Activated naive CD8-positive, alpha-beta T cell treated with anti-CD3 and anti-CD28 coated beads, Interleukin-2, amount 10 ng/mL, durations not matched to agents 7 days and 5 days (primary cell): ENCODE measurements around the gene MASP2. TPM values are rescaled to one million over a fixed set of nuclear protein-coding genes. Genes with fewer than 3 reads are reported as not detected.
A peak's percentile ranks its signal among the peaks of the same experiment; 100 is the strongest.
"Not testable (repeated sequence)": the region's sequence is repeated elsewhere in the genome, so short reads cannot be mapped to it uniquely, and the experiment has no call there.

Source experiments
- ATAC-seq: fragments of 150-1000 bp; cut with Tn5 transposase; one replicate; pipeline ENCODE4 v1.10.0; 2021; ENCODE audit warnings: low read depth, moderate library complexity
- POLR2A ChIA-PET: fragments of 350-600 bp; sonication (Branson Sonifier 250); formaldehyde crosslinking; loops from one replicate; lab custom pipeline; 2021; ENCODE audit warnings: antibody characterized with exemption; lab: Charles Lee
- DNase-seq: peaks from one replicate; pipeline ENCODE4 v3.0.0; 2021
- H3K27ac Mint-ChIP-seq: one replicate; pipeline ENCODE4 v1.8.0; 2022; ENCODE audit warnings: mild to moderate bottlenecking, mixed read lengths
- H3K27me3 Mint-ChIP-seq: one replicate; pipeline ENCODE4 v1.8.0; 2022; ENCODE audit warnings: mild to moderate bottlenecking, moderate library complexity, mixed read lengths
- H3K36me3 Mint-ChIP-seq: one replicate; pipeline ENCODE4 v1.8.0; 2021; ENCODE audit warnings: mild to moderate bottlenecking, mixed read lengths
- H3K4me1 Mint-ChIP-seq: one replicate; pipeline ENCODE4 v1.8.0; 2021; ENCODE audit warnings: mixed read lengths
- H3K4me3 Mint-ChIP-seq: one replicate; pipeline ENCODE4 v1.8.0; 2022; ENCODE audit warnings: mild to moderate bottlenecking, moderate library complexity, mixed read lengths
- H3K9me3 Mint-ChIP-seq: one replicate; pipeline ENCODE4 v1.8.0; 2021; ENCODE audit warnings: mixed read lengths
- total RNA-seq, 2 experiments: library from RNA; stranded (reverse); gene quantifications; one replicate each; pipeline ENCODE4 v1.2.3, GENCODE V29; 2021

The MASP2 gene
- total RNA-seq, 2 experiments from 2014 or later, result not detected

- no peak for DNase-seq
- H3K9me3 Mint-ChIP-seq, result no peaks in the 10 kb centered on the region
- no peak overlapping the region for H3K27ac Mint-ChIP-seq
- H3K27me3 Mint-ChIP-seq, result no peaks in the 10 kb centered on the region
- no peak for ATAC-seq
- POLR2A ChIA-PET, result interaction anchor here (0.6 kb wide), 1 partner anchor 73 kb away, joined by 3 read pairs; no protein-coding TSS in a partner anchor
- no peak overlapping the region for H3K4me3 Mint-ChIP-seq
- peaks cover 36% of the 10 kb centered on the region for H3K36me3 Mint-ChIP-seq
- H3K4me1 Mint-ChIP-seq, result peaks cover 5% of the 10 kb centered on the region
Measured at GRCh38 chr1:11024154-11024873, 22.7 kb downstream of the MASP2 start.

GRCh38 chr1:11023201-11023600 lies 23.8 kb downstream of the MASP2 start:
- POLR2A ChIA-PET, result no interaction called here
- H3K27ac Mint-ChIP-seq, result no peak overlapping the region
- H3K9me3 Mint-ChIP-seq, result no peaks in the 10 kb centered on the region
- DNase-seq, result no peak
- H3K27me3 Mint-ChIP-seq, result no peaks in the 10 kb centered on the region
- ATAC-seq, result no peak
- H3K4me3 Mint-ChIP-seq, result no peak overlapping the region
- H3K4me1 Mint-ChIP-seq, result peaks cover 9% of the 10 kb centered on the region
- H3K36me3 Mint-ChIP-seq, result peaks cover 42% of the 10 kb centered on the region

- no peak overlapping the region for H3K4me3 Mint-ChIP-seq
- peaks cover 38% of the 10 kb centered on the region for H3K36me3 Mint-ChIP-seq
- no peak overlapping the region for H3K27ac Mint-ChIP-seq
- H3K27me3 Mint-ChIP-seq, result no peaks in the 10 kb centered on the region
- H3K9me3 Mint-ChIP-seq, result no peaks in the 10 kb centered on the region
- POLR2A ChIA-PET, result no interaction called here
- DNase-seq, result no peak
- H3K4me1 Mint-ChIP-seq, result peaks cover 13% of the 10 kb centered on the region
- no peak for ATAC-seq
Measured at GRCh38 chr1:11019971-11020370, 27.1 kb downstream of the MASP2 start.

- H3K4me3 Mint-ChIP-seq, H3K9me3 Mint-ChIP-seq, DNase-seq, H3K27ac Mint-ChIP-seq, ATAC-seq, POLR2A ChIA-PET, H3K27me3 Mint-ChIP-seq: not testable (repeated sequence)
- H3K36me3 Mint-ChIP-seq, result peaks cover 40% of the 10 kb centered on the region
- H3K4me1 Mint-ChIP-seq, result peaks cover 16% of the 10 kb centered on the region
Measured at GRCh38 chr1:11019358-11019757, 27.7 kb downstream of the MASP2 start.

- ATAC-seq (peak; percentile 1), DNase-seq (no peak)
- Mint-ChIP-seq H3K9me3 (no peaks in the 10 kb centered on the region), H3K4me1 (peaks cover 17% of the 10 kb centered on the region), H3K4me3 (peak overlapping the region; percentile 91), H3K27me3 (no peaks in the 10 kb centered on the region), H3K27ac (peak overlapping the region; percentile 84), H3K36me3 (peaks cover 22% of the 10 kb centered on the region)
- POLR2A ChIA-PET, result interaction anchor here (0.7 to 1.9 kb wide), 8 partner anchors 8 to 895 kb away, joined by 3 to 6 read pairs (median 3); no protein-coding TSS in a partner anchor
Measured at GRCh38 chr1:11013160-11013531, 33.9 kb downstream of the MASP2 start.

- peak; percentile 93 for DNase-seq
- peak within 1 kb of the TSS; percentile 91 for H3K4me3 Mint-ChIP-seq
Measured at GRCh38 chr1:11012260-11013159, 34.5 kb downstream of the MASP2 start, which contains the start of gene TARDBP. TARDBP (plus strand) TSS chr1:11012654; CDS start chr1:11013728, 1,074 bp downstream.

GRCh38 chr1:11000526-11000925 lies 46.5 kb downstream of the MASP2 start:
- POLR2A ChIA-PET, result no interaction called here

More at GRCh38 chr1:11012260-11013159, 34.5 kb downstream of the MASP2 start, which contains the start of gene TARDBP:
- H3K4me1 Mint-ChIP-seq, result peaks cover 17% of the 10 kb centered on the region
- no peaks in the 10 kb centered on the region for H3K27me3 Mint-ChIP-seq
- POLR2A ChIA-PET, result interaction anchor here (0.6 to 1.9 kb wide), 16 partner anchors 9 to 895 kb away, joined by 3 to 8 read pairs (median 3); partner anchors contain the start of gene SRM
- ATAC-seq, result peak; percentile 82
- no peaks in the 10 kb centered on the region for H3K9me3 Mint-ChIP-seq
- peaks cover 19% of the 10 kb centered on the region for H3K36me3 Mint-ChIP-seq
- H3K27ac Mint-ChIP-seq, result peak within 1 kb of the TSS; percentile 99

GRCh38 chr1:10996100-10996499 lies 50.9 kb downstream of the MASP2 start:
- peaks cover 1% of the 10 kb centered on the region for H3K27me3 Mint-ChIP-seq
- no peaks in the 10 kb centered on the region for H3K4me1 Mint-ChIP-seq
- ATAC-seq (no peak), DNase-seq (no peak)
- peaks cover 1% of the 10 kb centered on the region for H3K36me3 Mint-ChIP-seq
- peaks cover 3% of the 10 kb centered on the region for H3K9me3 Mint-ChIP-seq
- no peak overlapping the region for H3K27ac Mint-ChIP-seq
- H3K4me3 Mint-ChIP-seq, result no peak overlapping the region
- POLR2A ChIA-PET, result no interaction called here

More at GRCh38 chr1:11000526-11000925, 46.5 kb downstream of the MASP2 start:
- Mint-ChIP-seq H3K27ac (no peak overlapping the region), H3K4me3 (no peak overlapping the region), H3K4me1 (no peaks in the 10 kb centered on the region), H3K27me3 (no peaks in the 10 kb centered on the region), H3K9me3 (peaks cover 3% of the 10 kb centered on the region), H3K36me3 (peaks cover 1% of the 10 kb centered on the region)
- ATAC-seq, result no peak
- no peak for DNase-seq

- no peaks in the 10 kb centered on the region for H3K9me3 Mint-ChIP-seq
- H3K4me3 Mint-ChIP-seq, result no peak overlapping the region
- no peak for ATAC-seq
- DNase-seq, result no peak
- no peaks in the 10 kb centered on the region for H3K36me3 Mint-ChIP-seq
- no peak overlapping the region for H3K27ac Mint-ChIP-seq
- POLR2A ChIA-PET, result no interaction called here
- H3K4me1 Mint-ChIP-seq, result no peaks in the 10 kb centered on the region
- peaks cover 3% of the 10 kb centered on the region for H3K27me3 Mint-ChIP-seq
Measured at GRCh38 chr1:10992864-10993263, 54.2 kb downstream of the MASP2 start.

- H3K4me1 Mint-ChIP-seq, POLR2A ChIA-PET, H3K9me3 Mint-ChIP-seq, H3K36me3 Mint-ChIP-seq, DNase-seq, H3K4me3 Mint-ChIP-seq, ATAC-seq: not testable (repeated sequence)
- Mint-ChIP-seq H3K27me3 (peaks cover 10% of the 10 kb centered on the region), H3K27ac (peak overlapping the region; percentile 46)
Measured at GRCh38 chr1:10992004-10992403, 55.0 kb downstream of the MASP2 start.

- Mint-ChIP-seq H3K4me3 (no peak overlapping the region), H3K36me3 (no peaks in the 10 kb centered on the region)
Measured at GRCh38 chr1:10990828-10991227, 56.2 kb downstream of the MASP2 start.

GRCh38 chr1:10989920-10990516 lies 57.0 kb downstream of the MASP2 start:
- POLR2A ChIA-PET, H3K4me3 Mint-ChIP-seq, ATAC-seq, H3K9me3 Mint-ChIP-seq, H3K36me3 Mint-ChIP-seq, H3K4me1 Mint-ChIP-seq, DNase-seq, H3K27ac Mint-ChIP-seq: not testable (repeated sequence)
- peaks cover 14% of the 10 kb centered on the region for H3K27me3 Mint-ChIP-seq

More at GRCh38 chr1:10990828-10991227, 56.2 kb downstream of the MASP2 start:
- H3K27me3 Mint-ChIP-seq, result peaks cover 13% of the 10 kb centered on the region
- DNase-seq (no peak), ATAC-seq (no peak)
- POLR2A ChIA-PET, result no interaction called here
- H3K9me3 Mint-ChIP-seq, result no peaks in the 10 kb centered on the region
- H3K27ac Mint-ChIP-seq, result no peak overlapping the region
- H3K4me1 Mint-ChIP-seq, result no peaks in the 10 kb centered on the region

GRCh38 chr1:10989095-10989494 lies 57.9 kb downstream of the MASP2 start:
- no peak overlapping the region for H3K4me3 Mint-ChIP-seq
- H3K4me1 Mint-ChIP-seq, result no peaks in the 10 kb centered on the region
- peaks cover 18% of the 10 kb centered on the region for H3K27me3 Mint-ChIP-seq
- no peak for ATAC-seq
- no peak for DNase-seq
- H3K9me3 Mint-ChIP-seq, result no peaks in the 10 kb centered on the region
- POLR2A ChIA-PET, result no interaction called here
- no peak overlapping the region for H3K27ac Mint-ChIP-seq
- no peaks in the 10 kb centered on the region for H3K36me3 Mint-ChIP-seq
